IPS-18a (cell line): ENCODE results near the gene UBE2D3.

Experiments used
- H3K27ac ChIP-seq: one replicate; pipeline ENCODE4 v1.5.1; 2013; ENCODE audit warnings: low read length
- H3K27me3 ChIP-seq: one replicate; pipeline ENCODE4 v1.6.1; 2013; ENCODE audit warnings: mild to moderate bottlenecking, low read length; ENCODE audit not compliant: control insufficient read depth, insufficient read depth
- H3K36me3 ChIP-seq: one replicate; pipeline ENCODE4 v1.6.1; 2013; ENCODE audit warnings: low read depth, low read length; ENCODE audit not compliant: control insufficient read depth
- H3K4me1 ChIP-seq: one replicate; pipeline ENCODE4 v1.6.1; 2013; ENCODE audit warnings: low read depth, low read length; ENCODE audit not compliant: control insufficient read depth
- H3K4me3 ChIP-seq: one replicate; pipeline ENCODE4 v1.5.1; 2013; ENCODE audit warnings: low read length
- H3K9ac ChIP-seq: one replicate; pipeline ENCODE4 v1.6.1; 2013; ENCODE audit warnings: mild to moderate bottlenecking, low read length, moderate library complexity
- H3K9me3 ChIP-seq: one replicate; pipeline ENCODE4 v1.6.1; 2013; ENCODE audit warnings: low read depth, low read length; ENCODE audit not compliant: control insufficient read depth

UBE2D3 gene

GRCh38 chr4:102815981-102816380 lies 11.4 kb downstream of the UBE2D3 start:
- peaks cover 11% of the 10 kb centered on the region for H3K36me3 ChIP-seq
- no peak overlapping the region for H3K4me3 ChIP-seq
- H3K27me3 ChIP-seq = no peaks in the 10 kb centered on the region
- H3K9ac ChIP-seq = no peak overlapping the region
- no peaks in the 10 kb centered on the region for H3K9me3 ChIP-seq
- H3K27ac ChIP-seq = no peak overlapping the region
- H3K4me1 ChIP-seq = peaks cover 22% of the 10 kb centered on the region

DNA sequence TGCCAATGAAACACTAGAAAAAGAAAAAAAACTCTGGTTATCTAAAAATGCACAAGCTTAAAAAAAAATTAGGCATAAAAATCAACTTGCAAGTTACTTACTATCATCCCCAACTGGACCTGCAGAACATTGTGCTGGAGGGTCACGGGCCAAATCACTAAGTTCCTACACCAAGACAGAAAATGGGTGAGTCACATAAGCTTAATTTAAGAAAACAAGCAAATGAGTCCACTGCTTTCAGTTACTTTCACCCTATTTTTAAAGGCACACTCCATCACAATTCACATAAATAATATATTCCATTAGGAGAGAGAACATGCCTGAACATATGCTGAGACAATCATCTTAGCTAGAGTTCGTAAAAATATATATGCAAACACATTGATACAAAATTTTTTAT lies 17.7 kb downstream of the UBE2D3 start:
- H3K9ac ChIP-seq = no peak overlapping the region
- H3K27ac ChIP-seq = no peak overlapping the region
- H3K4me3 ChIP-seq = no peak overlapping the region
- H3K4me1 ChIP-seq = no peaks in the 10 kb centered on the region
- no peaks in the 10 kb centered on the region for H3K9me3 ChIP-seq
- no peaks in the 10 kb centered on the region for H3K27me3 ChIP-seq
- H3K36me3 ChIP-seq = peaks cover 50% of the 10 kb centered on the region

- Histone ChIP-seq H3K27ac (no peak overlapping the region), H3K9me3 (no peaks in the 10 kb centered on the region), H3K9ac (no peak overlapping the region), H3K27me3 (no peaks in the 10 kb centered on the region), H3K4me1 (no peaks in the 10 kb centered on the region), H3K4me3 (no peak overlapping the region), H3K36me3 (peaks cover 54% of the 10 kb centered on the region)
These were observed 18.2 kb downstream of the UBE2D3 start for GRCh38 chr4:102809190-102809589.

DNA sequence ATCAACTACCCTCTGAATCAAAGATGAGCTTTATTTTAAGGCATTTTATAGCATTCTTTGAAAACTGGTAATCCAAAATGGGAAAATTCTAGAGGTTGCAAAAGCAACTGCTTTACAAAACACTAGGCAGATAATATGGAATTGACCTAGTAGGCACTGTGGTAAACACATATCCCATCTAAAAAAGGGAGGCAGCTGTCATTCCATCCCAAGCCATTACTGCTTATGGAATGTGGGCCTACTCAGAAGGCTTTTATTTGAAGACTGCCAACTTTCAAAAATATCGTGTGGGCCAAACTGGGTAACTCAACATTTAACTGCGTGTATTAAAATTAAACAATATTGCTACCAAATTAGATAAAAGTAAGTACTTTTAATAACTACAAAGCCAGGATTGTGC lies 19.3 kb downstream of the UBE2D3 start:
- Histone ChIP-seq H3K27ac (no peak overlapping the region), H3K9me3 (no peaks in the 10 kb centered on the region), H3K36me3 (peaks cover 65% of the 10 kb centered on the region), H3K4me1 (no peaks in the 10 kb centered on the region), H3K4me3 (no peak overlapping the region), H3K9ac (no peak overlapping the region), H3K27me3 (no peaks in the 10 kb centered on the region)

DNA sequence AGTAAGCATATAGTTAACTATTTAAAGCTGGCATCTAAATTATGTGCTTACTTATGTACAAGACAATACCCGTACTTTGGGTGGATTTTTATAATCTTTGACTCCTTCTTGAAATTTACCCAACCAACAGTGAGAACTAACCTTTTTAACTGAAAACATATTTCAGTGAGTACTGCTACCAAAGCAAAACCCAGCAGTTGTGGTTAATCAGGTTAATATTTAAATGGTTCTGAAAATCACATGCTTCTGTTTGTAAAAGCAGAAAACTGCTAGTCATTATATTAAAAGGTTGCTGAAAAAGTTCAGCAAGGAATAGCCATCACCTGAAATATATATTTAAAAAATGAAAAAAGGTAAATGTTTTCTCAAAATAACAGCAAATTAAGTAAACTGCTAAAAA lies 20.0 kb downstream of the UBE2D3 start:
- H3K27me3 ChIP-seq = no peaks in the 10 kb centered on the region
- peaks cover 71% of the 10 kb centered on the region for H3K36me3 ChIP-seq
- no peaks in the 10 kb centered on the region for H3K9me3 ChIP-seq
- no peak overlapping the region for H3K9ac ChIP-seq
- no peak overlapping the region for H3K4me3 ChIP-seq
- no peak overlapping the region for H3K27ac ChIP-seq
- H3K4me1 ChIP-seq = no peaks in the 10 kb centered on the region

DNA sequence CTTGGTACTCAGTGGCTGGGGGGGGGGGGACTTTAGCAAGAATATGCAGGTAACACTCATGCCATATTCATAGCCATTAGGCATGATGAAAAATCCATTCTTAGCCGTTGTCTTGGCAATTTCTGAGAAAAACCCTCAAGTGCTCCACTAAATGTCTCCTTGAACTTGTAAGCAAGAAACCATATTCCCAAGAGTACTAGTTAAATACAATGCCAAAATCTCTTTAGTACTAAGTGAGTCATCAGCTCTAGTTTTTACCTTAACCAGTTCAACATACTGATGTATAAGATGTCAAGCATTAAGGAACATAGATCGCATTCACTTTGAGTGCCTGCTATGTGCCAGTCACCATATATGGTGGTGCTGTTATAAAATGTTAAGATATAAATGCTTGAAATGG lies 27.5 kb downstream of the UBE2D3 start:
- Histone ChIP-seq H3K9me3 (no peaks in the 10 kb centered on the region), H3K36me3 (peaks cover 96% of the 10 kb centered on the region), H3K27ac (no peak overlapping the region), H3K4me1 (peaks cover 11% of the 10 kb centered on the region), H3K9ac (no peak overlapping the region), H3K4me3 (no peak overlapping the region), H3K27me3 (no peaks in the 10 kb centered on the region)

DNA sequence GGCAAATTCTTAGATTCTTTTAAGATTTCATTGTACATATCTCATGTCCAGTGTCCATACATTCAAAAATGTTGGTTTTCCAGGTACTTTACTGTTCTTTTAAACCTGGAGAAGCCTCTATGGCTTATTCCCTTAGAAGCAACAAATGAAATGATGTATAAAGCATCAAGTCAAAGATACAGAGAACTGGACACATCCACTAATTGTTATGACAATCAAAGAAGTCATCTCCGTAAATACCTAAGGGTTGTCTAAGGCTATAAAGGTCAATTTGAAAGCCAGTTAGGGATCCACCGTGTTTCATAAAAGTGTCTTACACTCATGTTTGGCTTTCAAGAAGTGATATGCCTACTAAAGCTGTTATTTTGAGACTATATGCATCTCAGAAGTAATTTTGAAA lies 32.4 kb downstream of the UBE2D3 start:
- Histone ChIP-seq H3K4me1 (peaks cover 14% of the 10 kb centered on the region), H3K9ac (no peak overlapping the region), H3K9me3 (no peaks in the 10 kb centered on the region), H3K27ac (no peak overlapping the region), H3K4me3 (no peak overlapping the region), H3K36me3 (peaks cover 54% of the 10 kb centered on the region), H3K27me3 (no peaks in the 10 kb centered on the region)

GRCh38 chr4:102792361-102792936 lies 34.9 kb downstream of the UBE2D3 start:
- no peak overlapping the region for H3K9ac ChIP-seq
- H3K36me3 ChIP-seq = peaks cover 28% of the 10 kb centered on the region
- H3K27me3 ChIP-seq = no peaks in the 10 kb centered on the region
- peaks cover 14% of the 10 kb centered on the region for H3K4me1 ChIP-seq
- H3K9me3 ChIP-seq = no peaks in the 10 kb centered on the region
- no peak overlapping the region for H3K27ac ChIP-seq
- no peak overlapping the region for H3K4me3 ChIP-seq

DNA sequence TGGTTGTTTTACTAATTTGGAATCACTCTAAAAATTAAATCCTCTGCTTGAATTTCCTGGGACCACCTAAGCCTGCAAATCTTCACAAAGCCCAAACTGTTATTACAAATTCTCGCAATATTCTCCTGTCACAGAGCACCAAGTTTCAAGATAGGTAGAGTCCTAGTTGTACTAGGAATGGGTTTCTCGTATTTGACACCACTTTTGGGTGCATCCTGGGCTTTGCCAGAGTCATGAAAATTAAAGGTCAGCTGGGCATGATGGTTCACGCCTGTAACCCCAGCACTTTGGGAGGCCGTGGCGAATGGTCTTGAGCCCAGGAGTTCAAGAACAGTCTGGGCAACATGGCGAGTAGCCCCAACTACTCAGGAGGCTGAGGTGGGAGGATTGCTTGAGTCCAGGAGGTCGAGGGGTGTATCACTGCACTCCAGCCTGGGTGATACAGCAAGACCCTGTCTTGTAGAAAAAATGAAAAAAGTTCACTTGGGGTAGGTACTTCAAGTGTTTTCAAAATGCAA lies 36.0 kb downstream of the UBE2D3 start:
- peaks cover 19% of the 10 kb centered on the region for H3K36me3 ChIP-seq
- no peak overlapping the region for H3K9ac ChIP-seq

DNA sequence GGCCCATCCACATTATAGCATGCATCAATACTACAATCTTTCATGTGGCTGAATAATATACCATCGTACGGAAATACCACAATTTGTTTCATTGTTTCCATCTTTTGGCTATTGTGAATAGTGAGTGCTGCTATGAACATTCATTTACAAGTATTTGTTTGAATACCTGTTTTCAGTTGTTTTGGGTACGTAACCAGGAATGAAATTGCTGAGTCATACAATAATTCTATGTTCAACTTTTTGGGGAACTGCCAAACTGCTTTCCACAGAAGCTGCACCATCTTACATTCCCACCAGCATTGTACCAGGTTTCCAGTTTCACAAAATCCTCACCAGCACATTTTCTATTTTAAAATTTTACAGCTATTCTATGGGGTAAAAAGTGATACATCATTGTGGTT lies 38.0 kb downstream of the UBE2D3 start:
- Histone ChIP-seq H3K4me3 (no peak overlapping the region), H3K9me3 (no peaks in the 10 kb centered on the region), H3K4me1 (no peaks in the 10 kb centered on the region), H3K27me3 (no peaks in the 10 kb centered on the region), H3K9ac (no peak overlapping the region), H3K27ac (no peak overlapping the region), H3K36me3 (no peaks in the 10 kb centered on the region)

More for the DNA sequence above, 36.0 kb downstream of the UBE2D3 start:
- Histone ChIP-seq H3K9me3 (no peaks in the 10 kb centered on the region), H3K4me1 (peaks cover 9% of the 10 kb centered on the region), H3K27me3 (no peaks in the 10 kb centered on the region), H3K27ac (no peak overlapping the region), H3K4me3 (no peak overlapping the region)

DNA sequence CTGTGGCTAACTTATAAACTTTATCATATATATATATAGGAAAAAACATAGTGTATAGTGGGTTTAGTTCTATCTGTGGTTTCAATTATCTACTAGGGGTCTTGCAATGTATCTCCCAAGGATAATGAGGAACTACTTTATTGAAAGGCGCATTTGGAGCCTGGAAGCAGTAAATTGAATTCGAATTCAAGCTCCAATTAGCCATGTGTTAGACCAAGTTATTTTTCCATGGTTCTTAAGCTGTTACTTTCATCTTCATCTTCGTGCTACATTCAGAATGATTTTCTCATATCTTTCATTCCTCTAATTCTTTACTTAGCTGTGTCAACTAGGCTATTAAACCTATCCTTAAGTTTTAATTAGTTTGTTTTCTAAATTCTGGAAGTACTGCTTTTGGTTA lies 39.4 kb downstream of the UBE2D3 start:
- Histone ChIP-seq H3K27ac (no peak overlapping the region), H3K4me3 (no peak overlapping the region)

GRCh38 chr4:102787096-102787881 lies 40.1 kb downstream of the UBE2D3 start:
- no peaks in the 10 kb centered on the region for H3K9me3 ChIP-seq
- no peaks in the 10 kb centered on the region for H3K27me3 ChIP-seq
- no peak overlapping the region for H3K27ac ChIP-seq
- H3K9ac ChIP-seq = no peak overlapping the region
- no peaks in the 10 kb centered on the region for H3K4me1 ChIP-seq
- no peak overlapping the region for H3K4me3 ChIP-seq
- H3K36me3 ChIP-seq = no peaks in the 10 kb centered on the region

More for the DNA sequence above, 39.4 kb downstream of the UBE2D3 start:
- no peak overlapping the region for H3K9ac ChIP-seq
- H3K9me3 ChIP-seq = no peaks in the 10 kb centered on the region
- no peaks in the 10 kb centered on the region for H3K27me3 ChIP-seq
- no peaks in the 10 kb centered on the region for H3K36me3 ChIP-seq
- H3K4me1 ChIP-seq = no peaks in the 10 kb centered on the region
